ENCODE results near the gene NDUFB4.

DNA sequence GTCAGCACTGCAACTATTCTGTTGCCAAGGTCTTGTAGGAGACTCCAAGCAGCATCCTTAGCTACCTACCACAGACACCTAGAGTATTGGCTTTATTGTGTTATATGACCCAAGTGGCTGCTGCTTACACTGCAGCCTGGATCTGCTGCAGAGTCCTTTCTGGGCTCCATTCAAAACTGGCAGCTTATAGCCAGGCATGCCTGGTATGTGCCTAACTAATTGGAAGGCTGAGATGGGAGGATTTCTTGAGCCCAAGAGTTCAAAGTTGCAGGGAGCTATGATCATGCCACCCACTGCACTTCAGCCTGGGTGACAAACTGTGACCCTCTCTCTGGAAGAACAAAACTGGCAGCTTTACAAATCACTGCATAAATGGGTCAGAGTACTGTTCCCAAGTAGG, 8.6 kb downstream of the NDUFB4 start:
- TF ChIP-seq CTCF (conservative IDR thresholded peaks at IDR 0.05 in 1 of 2, IDR thresholded peaks at IDR 0.05 in 1 of 2; ENCODE audit: low read depth in 1 of 2, low read length in 2 of 2), result no peak
- no peak for TF ChIP-seq EZH2 (IDR thresholded peaks at IDR 0.05; ENCODE audit: low read length, missing control alignments)
